NOMO-1 (cell line): ENCODE measurements around the gene CDCA7.
"Not testable (repeated sequence)": the region's sequence is repeated elsewhere in the genome, so short reads cannot be mapped to it uniquely, and the experiment has no call there.

ENCODE experiments used
- DNase-seq, 2 experiments: peaks; one replicate each; lab custom pipeline; 2025; ENCODE audit not compliant: unreplicated experiment in 2 of 2; lab: John Stamatoyannopoulos, UW

CDCA7 gene

DNA sequence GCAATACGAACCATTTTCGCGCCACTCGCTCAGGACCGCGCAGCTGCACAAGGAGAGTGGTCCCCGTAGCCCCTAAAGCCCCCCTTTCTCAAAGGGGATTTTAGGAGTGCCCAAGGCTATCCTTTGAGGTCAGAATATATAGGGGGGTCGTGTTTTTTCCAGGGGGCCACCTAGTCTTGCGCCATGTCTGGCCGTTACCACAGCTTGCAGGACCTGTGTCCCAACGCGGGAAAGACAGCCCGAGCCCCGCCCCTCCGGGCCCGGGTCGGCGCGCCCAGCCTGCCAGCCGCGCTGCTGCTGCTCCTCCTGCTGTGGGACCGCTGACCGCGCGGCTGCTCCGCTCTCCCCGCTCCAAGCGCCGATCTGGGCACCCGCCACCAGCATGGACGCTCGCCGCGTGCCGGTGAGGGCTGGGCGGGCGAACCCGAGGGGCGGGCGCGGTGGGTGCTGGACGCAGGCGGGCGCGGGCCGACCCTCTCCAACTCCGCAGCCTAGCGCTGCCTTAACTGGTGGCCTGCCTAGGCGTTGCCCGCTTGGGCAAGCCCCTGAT is at the start of gene CDCA7:
Gene CDCA7, plus strand, starts transcription at position 291 of the 550 bp plus-strand sequence. Its CDS starts 92 bp downstream, at position 383.
- DNase-seq: peak; percentile 77 to 82

GRCh38 chr2:173305303-173305702 is 49.4 kb upstream of the CDCA7 start:
- no peak for DNase-seq

- DNase-seq: no peak
These were observed 47.4 kb upstream of the CDCA7 start for GRCh38 chr2:173307293-173307692.

DNA sequence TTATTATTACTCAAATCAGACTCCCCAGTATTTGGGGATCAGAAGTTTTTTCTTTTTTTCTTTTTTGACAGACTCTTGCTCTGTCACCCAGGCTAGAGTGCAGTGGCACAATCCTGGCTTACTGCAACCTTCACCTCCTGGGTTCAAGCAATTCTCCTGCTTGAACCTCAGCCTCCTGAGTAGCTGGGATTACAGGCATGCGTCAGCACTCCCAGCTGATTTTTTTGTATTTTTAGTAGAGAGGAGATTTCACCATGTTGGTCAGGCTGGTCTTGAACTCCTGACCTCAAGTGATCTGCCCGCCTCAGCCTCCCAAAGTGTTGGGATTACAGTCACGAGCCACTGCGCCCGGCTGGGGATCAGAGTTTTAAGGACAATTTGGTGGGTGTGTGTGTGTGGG is 45.3 kb upstream of the CDCA7 start:
- not testable (repeated sequence) for DNase-seq

- no peak for DNase-seq
These were observed 42.6 kb upstream of the CDCA7 start for GRCh38 chr2:173311844-173312606.

DNA sequence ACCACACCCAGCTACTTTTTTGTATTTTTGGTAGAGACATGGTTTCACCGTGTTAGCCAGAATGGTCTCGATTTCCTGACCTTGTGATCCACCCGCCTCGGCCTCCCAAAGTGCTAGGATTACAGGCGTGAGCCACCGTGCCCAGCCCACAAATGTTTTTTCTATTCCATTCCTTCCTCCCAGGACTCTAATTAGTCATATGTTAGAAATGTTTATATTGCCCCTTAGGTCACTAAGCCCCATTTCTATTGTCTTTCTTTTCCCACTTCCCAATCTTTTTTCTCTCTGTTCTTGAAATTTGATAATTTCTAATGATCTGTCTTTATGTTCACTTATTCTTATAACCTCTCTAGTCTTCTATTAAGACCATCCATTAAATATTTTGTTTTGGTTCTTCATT is 31.3 kb upstream of the CDCA7 start:
- DNase-seq: no peak

GRCh38 chr2:173326806-173327205 is 27.9 kb upstream of the CDCA7 start:
- DNase-seq: no peak

GRCh38 chr2:173327421-173327820 is 27.3 kb upstream of the CDCA7 start:
- DNase-seq: no peak

DNA sequence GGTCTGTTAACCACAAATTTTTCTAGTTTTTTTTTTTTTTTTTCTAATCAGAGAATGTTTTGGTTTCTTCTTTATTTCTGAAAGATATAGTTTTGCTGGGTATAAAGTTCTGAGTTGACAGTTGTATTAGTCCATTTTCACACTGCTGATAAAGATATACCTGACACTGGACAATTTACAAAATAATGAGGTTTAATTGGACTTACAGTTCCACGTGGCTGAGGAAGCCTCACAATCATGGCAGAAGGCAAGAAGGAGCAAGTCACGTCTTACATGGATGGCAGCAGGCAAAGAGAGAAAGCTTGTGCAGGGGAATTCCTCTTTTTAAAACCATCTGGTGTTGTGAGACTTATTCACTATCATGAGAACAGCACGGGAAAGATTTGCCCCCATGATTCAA is 21.7 kb upstream of the CDCA7 start:
- DNase-seq: not testable (repeated sequence)

DNA sequence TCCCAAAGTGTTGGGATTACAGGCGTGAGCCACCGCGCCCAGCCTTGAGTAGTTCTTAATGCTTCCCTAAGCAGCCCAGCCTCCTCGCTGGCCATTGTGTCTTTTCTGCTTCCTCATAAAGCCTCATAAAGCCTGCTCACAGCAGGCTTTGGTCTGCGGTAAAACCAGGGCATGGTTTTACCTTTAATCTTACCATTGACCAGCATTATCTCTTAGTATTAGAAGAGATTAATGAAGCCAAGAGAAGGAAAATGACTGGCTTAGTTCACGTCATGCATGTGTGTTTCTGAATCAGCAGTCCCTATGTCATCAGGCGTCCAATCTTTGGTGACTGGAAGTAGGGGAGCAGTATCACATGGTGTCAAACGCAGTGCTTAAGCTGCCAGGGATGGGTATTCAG is 14.9 kb upstream of the CDCA7 start:
- no peak for DNase-seq

GRCh38 chr2:173343921-173344320 is 10.8 kb upstream of the CDCA7 start:
- DNase-seq: no peak

- DNase-seq: no peak
These were observed 8.6 kb upstream of the CDCA7 start for GRCh38 chr2:173346035-173346434.

DNA sequence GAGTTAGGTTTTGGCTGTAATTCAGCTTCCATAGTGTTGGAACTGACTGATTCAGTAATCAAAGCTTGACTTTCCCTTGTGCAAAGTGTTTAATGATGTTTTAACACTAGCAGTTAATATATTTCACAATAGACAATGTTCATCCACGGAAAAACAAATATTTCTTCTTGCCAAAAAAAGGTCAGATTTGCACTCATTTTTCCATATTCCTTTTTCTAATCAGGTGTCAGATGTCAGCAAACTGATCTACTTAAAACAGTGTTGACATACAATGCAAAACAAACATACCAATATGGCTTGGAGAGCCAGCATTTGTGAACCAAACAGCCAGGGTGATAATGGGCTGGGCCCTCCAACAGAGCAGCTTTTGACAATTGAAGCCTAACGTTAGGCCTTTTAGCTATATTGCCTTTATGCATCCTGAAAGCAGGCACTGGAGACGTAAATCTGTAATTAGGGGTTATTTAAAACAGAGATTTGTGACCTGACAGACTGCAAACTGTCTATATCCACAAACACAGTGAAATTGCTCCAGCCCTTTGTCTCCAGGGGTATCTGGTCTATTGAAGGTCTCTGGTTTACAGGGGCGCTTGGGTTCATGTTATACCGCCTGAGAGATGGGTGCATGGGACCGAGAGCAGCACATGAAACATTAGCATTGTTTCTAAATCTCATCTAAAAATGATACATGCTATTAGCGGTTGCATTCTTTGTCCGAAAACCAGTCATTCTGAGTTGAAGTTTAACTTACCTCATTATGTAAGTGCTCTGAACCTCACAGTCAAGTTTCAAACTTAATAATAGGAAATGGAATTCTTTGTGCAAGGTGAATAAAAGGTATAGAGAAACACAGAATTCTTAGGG is 7.1 kb upstream of the CDCA7 start:
- DNase-seq: no peak

- DNase-seq: no peak
These were observed 5.4 kb upstream of the CDCA7 start for GRCh38 chr2:173349287-173349686.

DNA sequence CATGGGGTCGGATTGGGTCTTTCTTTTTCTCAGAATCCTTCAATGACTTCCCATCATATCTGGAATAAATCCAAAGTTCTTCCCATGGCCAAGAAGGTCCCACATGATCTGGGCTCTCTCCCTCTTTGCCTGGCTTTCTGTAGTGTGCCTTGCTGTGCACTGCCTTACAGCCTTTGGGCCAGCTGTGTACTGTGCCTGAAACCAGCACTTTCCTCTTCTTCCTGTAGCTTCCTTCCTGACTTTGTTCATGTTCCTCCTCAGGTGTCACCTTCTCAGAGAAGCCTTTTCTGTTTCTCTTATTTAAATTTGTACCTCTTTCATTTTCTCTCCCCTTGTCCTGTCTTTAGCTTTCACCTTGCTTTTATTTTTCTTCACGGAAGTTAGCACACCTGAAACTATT is 4.3 kb upstream of the CDCA7 start:
- DNase-seq: no peak

- DNase-seq: no peak
These were observed 2.8 kb upstream of the CDCA7 start for GRCh38 chr2:173351879-173352278.

DNA sequence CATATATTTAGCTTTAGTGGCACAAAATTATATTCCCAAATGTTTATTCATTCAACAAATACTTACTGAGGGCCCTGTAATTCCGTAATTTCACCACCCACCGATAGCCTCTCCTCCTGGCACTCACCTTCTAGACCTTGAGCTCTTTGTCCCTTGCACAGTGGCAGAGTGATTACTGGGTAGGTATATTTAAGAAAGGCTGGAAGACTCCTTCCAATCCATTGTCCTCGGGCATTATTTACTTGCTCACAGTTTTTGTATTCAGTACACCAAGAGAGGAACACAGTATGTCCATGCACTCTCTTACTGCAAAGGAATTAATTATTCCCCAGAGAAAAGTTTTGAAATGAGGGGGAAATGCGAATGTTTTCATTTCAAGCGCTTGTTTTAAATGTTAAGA is 1.1 kb upstream of the CDCA7 start:
- DNase-seq: no peak

DNA sequence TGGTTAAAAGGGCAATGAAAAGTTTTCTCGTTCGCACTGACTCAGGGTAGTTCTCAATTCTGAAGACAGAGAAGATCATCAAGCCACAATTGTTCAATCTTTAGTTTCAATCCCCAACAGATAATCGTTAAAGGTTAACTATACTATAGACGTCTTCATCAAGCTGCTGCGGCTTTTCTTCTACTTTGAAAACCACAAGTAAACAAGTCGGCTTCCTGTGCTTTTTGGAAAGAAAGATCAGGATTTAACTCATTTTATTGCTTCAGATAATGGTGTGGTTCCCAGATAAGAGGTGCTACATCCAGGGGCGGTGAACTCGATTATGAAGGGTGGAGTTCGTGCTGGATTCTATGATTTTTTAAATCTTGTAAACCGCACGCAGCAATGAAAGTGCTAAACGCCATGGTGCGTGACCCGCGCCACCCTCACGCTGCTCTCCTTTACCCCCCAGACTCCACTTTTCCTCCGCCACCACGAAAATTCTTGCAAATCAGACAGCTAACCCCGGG is 545 bp upstream of the CDCA7 start:
- DNase-seq: peak in 1 of 2 experiments; percentile 51

- DNase-seq: peak; percentile 53 to 74
These were observed 627 bp downstream of the CDCA7 start for GRCh38 chr2:173355132-173355865.

DNA sequence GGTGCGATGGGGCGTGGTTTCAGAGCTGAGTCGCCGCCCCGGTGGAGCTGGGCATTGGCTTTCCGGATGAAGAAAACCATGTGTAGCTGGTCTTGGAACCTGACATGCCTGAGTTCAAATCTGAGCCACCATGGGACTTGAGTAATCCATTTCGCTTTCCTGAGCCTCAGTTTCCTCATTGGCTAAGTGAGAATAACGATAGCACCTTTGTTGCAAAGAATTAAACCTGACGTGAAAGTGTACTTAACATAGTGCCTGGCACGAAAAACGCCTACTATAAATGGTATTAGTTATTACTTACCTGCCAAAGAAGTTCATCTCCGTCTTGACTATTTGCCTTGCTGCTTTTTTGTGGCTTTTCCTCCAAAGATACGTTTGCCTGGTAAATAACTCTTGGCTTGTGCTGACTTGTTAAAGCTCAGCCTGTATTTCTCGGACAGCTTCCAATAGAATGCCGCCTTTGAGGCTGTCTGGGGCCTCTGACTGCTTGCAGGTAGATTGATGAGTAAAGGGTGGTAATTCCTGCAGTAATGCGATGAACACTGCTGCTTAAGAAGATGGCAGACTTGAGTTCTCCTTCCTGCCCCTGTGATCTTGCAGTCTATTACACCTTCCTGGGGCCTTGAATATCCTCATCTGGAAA is 1.3 kb downstream of the CDCA7 start:
- no peak for DNase-seq
